Cardiac septum (tissue), 1 donor: Measurements from ENCODE around the gene CALB2. TPM values are rescaled to one million over a fixed set of nuclear protein-coding genes. Genes with fewer than 3 reads are reported as not detected.

Experiments used
- DNase-seq: peaks from one replicate; pipeline ENCODE4 v3.0.0-alpha.2; 2020; ENCODE audit warnings: low spot score
- intact Hi-C: fragments of 100-400 bp; cut with DNase I; formaldehyde crosslinking; loops from one replicate; pipeline ENCODE4 v1.14.0; 2022
- total RNA-seq: library from RNA; stranded (reverse); fragmentation: NEBNext Ultra II Directional; extraction: Animal tissue kit (Norgen Biotek cat#: 25700); gene quantifications from one replicate; pipeline ENCODE4 v1.2.1, GENCODE V29; 2021
- donor health status: DM: no; HTN: no; CAD: no.

CALB2 gene
- total RNA-seq, 1 donor from 2014 or later: 0.70 TPM

- intact Hi-C loops: no loop called here
- DNase-seq: no peak
Measured at GRCh38 chr16:71414038-71414437, 55.5 kb downstream of the CALB2 start.

- intact Hi-C loops: no loop called here
Measured at GRCh38 chr16:71421911-71422310, 63.4 kb downstream of the CALB2 start.

GRCh38 chr16:71423016-71423415 is 64.5 kb downstream of the CALB2 start:
- DNase-seq: peak; percentile 67
- intact Hi-C loops: no loop called here

More at GRCh38 chr16:71421911-71422310, 63.4 kb downstream of the CALB2 start:
- no peak for DNase-seq

- intact Hi-C loops: no loop called here
- peak; percentile 29 for DNase-seq
Measured at GRCh38 chr16:71423865-71424264, 65.3 kb downstream of the CALB2 start.

GRCh38 chr16:71424626-71425025 is 66.1 kb downstream of the CALB2 start:
- intact Hi-C loops: no loop called here
- DNase-seq: peak; percentile 50

GRCh38 chr16:71425746-71426068 is 67.2 kb downstream of the CALB2 start:
- intact Hi-C loops: no loop called here

GRCh38 chr16:71426069-71426879 is 67.8 kb downstream of the CALB2 start:
- intact Hi-C loops: no loop called here
- DNase-seq: peak; percentile 59

More at GRCh38 chr16:71425746-71426068, 67.2 kb downstream of the CALB2 start:
- DNase-seq: peak; percentile 53

- intact Hi-C loops: no loop called here
- no peak for DNase-seq
Measured at GRCh38 chr16:71426880-71427615, 68.5 kb downstream of the CALB2 start.

- DNase-seq: no peak
- intact Hi-C loops: no loop called here
Measured at GRCh38 chr16:71428385-71428784, 69.9 kb downstream of the CALB2 start.

GRCh38 chr16:71428883-71429282 is 70.4 kb downstream of the CALB2 start:
- no peak for DNase-seq
- intact Hi-C loops: no loop called here

- DNase-seq: no peak
- intact Hi-C loops: no loop called here
Measured at GRCh38 chr16:71429581-71429980, 71.1 kb downstream of the CALB2 start.

GRCh38 chr16:71430744-71431143 is 72.2 kb downstream of the CALB2 start:
- intact Hi-C loops: no loop called here
- DNase-seq: no peak

GRCh38 chr16:71431176-71431575 is 72.7 kb downstream of the CALB2 start:
- intact Hi-C loops: no loop called here
- DNase-seq: no peak

GRCh38 chr16:71431991-71432390 is 73.5 kb downstream of the CALB2 start:
- DNase-seq: no peak
- intact Hi-C loops: no loop called here

- intact Hi-C loops: no loop called here
- peak; percentile 58 for DNase-seq
Measured at GRCh38 chr16:71432906-71433305, 74.4 kb downstream of the CALB2 start.

- intact Hi-C loops: no loop called here
- DNase-seq: no peak
Measured at GRCh38 chr16:71436473-71436872, 78.0 kb downstream of the CALB2 start.

GRCh38 chr16:71439523-71439922 is 81.0 kb downstream of the CALB2 start:
- intact Hi-C loops: no loop called here
- no peak for DNase-seq
